GM21717 (cell line): Measurements from ENCODE around the gene LAMB1.

Experiments used
- ATAC-seq: cut with Tn5 transposase; IDR thresholded peaks from one replicate; pipeline ENCODE4 v1.9.1; 2021; ENCODE audit warnings: mild to moderate bottlenecking, moderate library complexity; ENCODE audit not compliant: unreplicated experiment

LAMB1 gene

GRCh38 chr7:107884066-107884818, 118.7 kb downstream of the LAMB1 start:
- no peak for ATAC-seq

- ATAC-seq: no peak
These were observed 120.2 kb downstream of the LAMB1 start for GRCh38 chr7:107882766-107883165.

- no peak for ATAC-seq
These were observed 123.4 kb downstream of the LAMB1 start for GRCh38 chr7:107879400-107880035.

GRCh38 chr7:107878636-107879035, 124.3 kb downstream of the LAMB1 start:
- no peak for ATAC-seq

GRCh38 chr7:107877731-107878382, 125.1 kb downstream of the LAMB1 start:
- no peak for ATAC-seq

GRCh38 chr7:107876916-107877315, 126.0 kb downstream of the LAMB1 start:
- no peak for ATAC-seq

- ATAC-seq: no peak
These were observed 128.1 kb downstream of the LAMB1 start for GRCh38 chr7:107874605-107875446.

GRCh38 chr7:107874111-107874510, 128.8 kb downstream of the LAMB1 start:
- ATAC-seq: no peak
